PC-9 (cell line): ENCODE results near the gene GALNT14. TPM values are rescaled to one million over a fixed set of nuclear protein-coding genes. Genes with fewer than 3 reads are reported as not detected.

ENCODE experiments used
- BruUV-seq: library from RNA; stranded (reverse); fragments of 400-500 nt; replicated peaks from 2 replicates; lab custom pipeline; 2021; lab: Mats Ljungman, UMichigan
- CTCF ChIA-PET: fragments of 300-600 bp; sonication (Branson Sonifier 250); formaldehyde crosslinking; loops from one replicate; lab custom pipeline; 2022; ENCODE audit warnings: antibody characterized with exemption; lab: Charles Lee
- POLR2A ChIA-PET: fragments of 300-600 bp; sonication (Branson Sonifier 250); formaldehyde crosslinking; loops from one replicate; lab custom pipeline; 2022; ENCODE audit warnings: antibody characterized with exemption; ENCODE audit not compliant: unreplicated experiment; lab: Charles Lee
- DNase-seq, 2 experiments: peaks; one replicate each; pipeline versions ENCODE4 v3.0.0 to v3.0.0-alpha.2; 2015 to 2022; ENCODE audit warnings: mixed read lengths in 1 of 2
- H2AFZ ChIP-seq: fragments of 200-600 bp; sonication (generic); 2 replicates; pipeline ENCODE4 v1.8.1; 2017; ENCODE audit warnings: antibody characterized with exemption
- H3F3A ChIP-seq: fragments of 200-600 bp; sonication (generic); 2 replicates; pipeline ENCODE4 v1.8.1; 2017; ENCODE audit warnings: antibody characterized with exemption, mild to moderate bottlenecking, low read depth; ENCODE audit not compliant: insufficient read depth
- H3K27ac ChIP-seq: fragments of 200-600 bp; sonication (generic); 2 replicates; pipeline ENCODE4 v1.6.1; 2016; ENCODE audit warnings: mixed run types
- H3K27me3 ChIP-seq: fragments of 200-600 bp; sonication (generic); 2 replicates; pipeline ENCODE4 v1.6.1; 2016; ENCODE audit warnings: low read depth, mixed run types; ENCODE audit not compliant: insufficient read depth
- H3K36me3 ChIP-seq: fragments of 200-600 bp; sonication (generic); 2 replicates; pipeline ENCODE4 v1.6.1; 2016; ENCODE audit warnings: low read depth, mixed run types
- H3K4me1 ChIP-seq: fragments of 200-600 bp; sonication (generic); replicated peaks from 2 replicates; pipeline ENCODE4 v1.6.1; 2016; ENCODE audit warnings: mixed run types; ENCODE audit not compliant: insufficient read depth
- H3K4me2 ChIP-seq: fragments of 200-600 bp; sonication (generic); 2 replicates; pipeline ENCODE4 v1.6.1; 2017; ENCODE audit warnings: mixed run types
- H3K4me3 ChIP-seq: fragments of 200-600 bp; sonication (generic); 2 replicates; pipeline ENCODE4 v1.6.1; 2016; ENCODE audit warnings: mixed run types
- H3K79me2 ChIP-seq: fragments of 200-600 bp; sonication (generic); 2 replicates; pipeline ENCODE4 v1.6.1; 2017; ENCODE audit warnings: low read depth, mixed run types
- H3K9me2 ChIP-seq: fragments of 200-600 bp; sonication (generic); 2 replicates; pipeline ENCODE4 v1.8.1; 2017; ENCODE audit warnings: mild to moderate bottlenecking; ENCODE audit not compliant: insufficient read depth
- H3K9me3 ChIP-seq: fragments of 200-600 bp; sonication (generic); 2 replicates; pipeline ENCODE4 v1.8.1; 2016; ENCODE audit warnings: low read depth; ENCODE audit not compliant: insufficient read depth
- H4K20me1 ChIP-seq: fragments of 200-600 bp; sonication (generic); 2 replicates; pipeline ENCODE4 v1.8.1; 2017; ENCODE audit not compliant: insufficient read depth
- CTCF ChIP-seq: fragments of 200-600 bp; sonication (generic); conservative IDR thresholded peaks from 2 replicates; pipeline ENCODE4 v1.6.1; 2017; ENCODE audit warnings: mixed run types, antibody characterized with exemption, mild to moderate bottlenecking, moderate library complexity
- EZH2 ChIP-seq: fragments of 200-600 bp; sonication (generic); IDR thresholded peaks from 2 replicates; pipeline ENCODE4 v1.8.0; 2017; ENCODE audit warnings: antibody characterized with exemption, low read depth
- intact Hi-C: fragments of 100-400 bp; cut with micrococcal nuclease; formaldehyde crosslinking; loops from one replicate; pipeline ENCODE4 v1.10.0; 2022; ENCODE audit not compliant: unreplicated experiment
- total RNA-seq: library from RNA; stranded (reverse); gene quantifications from 2 replicates; pipeline ENCODE4 v1.2.3, GENCODE V29; 2021

The GALNT14 gene
- total RNA-seq, 1 experiment from 2014 or later, result 3.1 TPM

- no peaks in the 10 kb centered on the region for H3F3A ChIP-seq
- no peak for DNase-seq
- no peak overlapping the region for H3K4me3 ChIP-seq
- no peaks in the 10 kb centered on the region for H3K4me1 ChIP-seq
- no peaks in the 10 kb centered on the region for H3K9me3 ChIP-seq
- H3K79me2 ChIP-seq, result no peaks in the 10 kb centered on the region
- POLR2A ChIA-PET, result no interaction called here
- no peak overlapping the region for H3K4me2 ChIP-seq
- H3K9me2 ChIP-seq, result no peaks in the 10 kb centered on the region
- no TSS peak for BruUV-seq
- no peak overlapping the region for H2AFZ ChIP-seq
- intact Hi-C loops, result no loop called here
- H4K20me1 ChIP-seq, result no peaks in the 10 kb centered on the region
- CTCF ChIA-PET, result interaction anchor here (0.6 kb wide), 1 partner anchor 749 kb away, joined by 4 read pairs; no protein-coding TSS in a partner anchor
- TF ChIP-seq CTCF (no peak), EZH2 (no peak)
- H3K27me3 ChIP-seq, result no peaks in the 10 kb centered on the region
- 0 out of 2 replicates have a peak, but pooled peaks cover 4% of the 10 kb centered on the region for H3K36me3 ChIP-seq
- no peak overlapping the region for H3K27ac ChIP-seq
Observed at GRCh38 chr2:30939364-30939763, 198.9 kb downstream of the GALNT14 start.

GRCh38 chr2:30938196-30938595 is 200.0 kb downstream of the GALNT14 start:
- H3K4me3 ChIP-seq, result no peak overlapping the region
- H3K27me3 ChIP-seq, result no peaks in the 10 kb centered on the region
- H3K4me1 ChIP-seq, result no peaks in the 10 kb centered on the region
- H4K20me1 ChIP-seq, result no peaks in the 10 kb centered on the region
- no peaks in the 10 kb centered on the region for H3K79me2 ChIP-seq
- 0 out of 2 replicates have a peak, but pooled peaks cover 4% of the 10 kb centered on the region for H3K36me3 ChIP-seq
- H3F3A ChIP-seq, result no peaks in the 10 kb centered on the region
- no peak overlapping the region for H3K27ac ChIP-seq
- H3K9me2 ChIP-seq, result no peaks in the 10 kb centered on the region
- H2AFZ ChIP-seq, result no peak overlapping the region
- no peak for DNase-seq
- ChIA-PET CTCF (no interaction called here), POLR2A (no interaction called here)
- no peak for TF ChIP-seq EZH2
- no peak overlapping the region for H3K4me2 ChIP-seq
- no peaks in the 10 kb centered on the region for H3K9me3 ChIP-seq
- BruUV-seq, result no TSS peak
- intact Hi-C loops, result no loop called here

GRCh38 chr2:30936977-30937376 is 201.3 kb downstream of the GALNT14 start:
- no peak for DNase-seq
- Histone ChIP-seq H2AFZ (no peak overlapping the region), H3K36me3 (0 out of 2 replicates have a peak, but pooled peaks cover 4% of the 10 kb centered on the region), H4K20me1 (no peaks in the 10 kb centered on the region), H3K9me2 (no peaks in the 10 kb centered on the region), H3K79me2 (no peaks in the 10 kb centered on the region), H3K4me2 (no peak overlapping the region), H3K9me3 (no peaks in the 10 kb centered on the region), H3K27me3 (no peaks in the 10 kb centered on the region), H3K4me1 (no peaks in the 10 kb centered on the region), H3K4me3 (no peak overlapping the region), H3F3A (no peaks in the 10 kb centered on the region), H3K27ac (no peak overlapping the region)
- no peak for TF ChIP-seq EZH2
- TF ChIP-seq CTCF, result no peak
- intact Hi-C loops, result no loop called here
- POLR2A ChIA-PET, result no interaction called here
- BruUV-seq, result no TSS peak
- CTCF ChIA-PET, result no interaction called here

- no peak for TF ChIP-seq CTCF
- TF ChIP-seq EZH2, result no peak
- POLR2A ChIA-PET, result no interaction called here
- Histone ChIP-seq H3F3A (no peaks in the 10 kb centered on the region), H3K4me2 (no peak overlapping the region), H3K27ac (no peak overlapping the region), H3K9me3 (no peaks in the 10 kb centered on the region), H2AFZ (no peak overlapping the region), H4K20me1 (no peaks in the 10 kb centered on the region), H3K4me1 (no peaks in the 10 kb centered on the region), H3K79me2 (no peaks in the 10 kb centered on the region), H3K36me3 (no peaks in the 10 kb centered on the region), H3K27me3 (no peaks in the 10 kb centered on the region), H3K9me2 (no peaks in the 10 kb centered on the region), H3K4me3 (no peak overlapping the region)
- CTCF ChIA-PET, result no interaction called here
- intact Hi-C loops, result no loop called here
- DNase-seq, result no peak
- BruUV-seq, result no TSS peak
Observed at GRCh38 chr2:30935795-30936194, 202.4 kb downstream of the GALNT14 start.
